ENCODE results near the gene TRIM44. TPM values are rescaled to one million over a fixed set of nuclear protein-coding genes. Genes with fewer than 3 reads are reported as not detected.

Gene TRIM44
- 21.5 TPM for polyA plus RNA-seq (2012; ENCODE audit: low read depth, missing spikeins)

- DNase-seq (ENCODE audit: insufficient read length, low spot score) (peak; percentile 74), FAIRE-seq (peak; percentile 93)
These were observed at the start of gene TRIM44 for GRCh38 chr11:35662649-35663407. Gene TRIM44 (plus strand): TSS chr11:35662775. CDS start chr11:35663112, 337 bp downstream.

GRCh38 chr11:35614939-35615569 lies 47.5 kb upstream of the TRIM44 start:
- DNase-seq (ENCODE audit: insufficient read length, low spot score) (no peak), FAIRE-seq (no peak)

More at GRCh38 chr11:35662649-35663407, at the start of gene TRIM44:
- TF ChIP-seq SPI1 (IDR thresholded peaks at IDR 0.05; ENCODE audit: low read depth, low read length) (0 out of 2 replicates have a peak, but pooled peaks have one; percentile 11), TAF1 (IDR thresholded peaks at IDR 0.05; ENCODE audit: low read depth, low read length) (no peak), POLR2AphosphoS5 (IDR thresholded peaks at IDR 0.05; ENCODE audit: low read depth, low read length) (0 out of 2 replicates have a peak, but pooled peaks have one; percentile 16), PAX5 (IDR thresholded peaks at IDR 0.05; ENCODE audit: insufficient read depth, low read length, severe bottlenecking) (no peak), POLR2A (IDR thresholded peaks at IDR 0.05; ENCODE audit: low read depth, low read length) (peak; percentile 37; the same call in 1 of the 2 replicates), POU2F2 (IDR thresholded peaks at IDR 0.05; ENCODE audit: low read depth, low read length) (no peak)

GRCh38 chr11:35615921-35616900 lies 46.4 kb upstream of the TRIM44 start:
- DNase-seq (ENCODE audit: insufficient read length, low spot score) (no peak), FAIRE-seq (peak; percentile 60)
- TF ChIP-seq POLR2A (IDR thresholded peaks at IDR 0.05; ENCODE audit: low read depth, low read length) (no peak), POU2F2 (IDR thresholded peaks at IDR 0.05; ENCODE audit: low read depth, low read length) (no peak), PAX5 (IDR thresholded peaks at IDR 0.05; ENCODE audit: insufficient read depth, low read length, severe bottlenecking) (no peak), TAF1 (IDR thresholded peaks at IDR 0.05; ENCODE audit: low read depth, low read length) (no peak), POLR2AphosphoS5 (IDR thresholded peaks at IDR 0.05; ENCODE audit: low read depth, low read length) (no peak), SPI1 (IDR thresholded peaks at IDR 0.05; ENCODE audit: low read depth, low read length) (no peak)

More at GRCh38 chr11:35614939-35615569, 47.5 kb upstream of the TRIM44 start:
- no peak for TF ChIP-seq POLR2AphosphoS5 (IDR thresholded peaks at IDR 0.05; ENCODE audit: low read depth, low read length)
- no peak for TF ChIP-seq POLR2A (IDR thresholded peaks at IDR 0.05; ENCODE audit: low read depth, low read length)
- no peak for TF ChIP-seq SPI1 (IDR thresholded peaks at IDR 0.05; ENCODE audit: low read depth, low read length)
- no peak for TF ChIP-seq PAX5 (IDR thresholded peaks at IDR 0.05; ENCODE audit: insufficient read depth, low read length, severe bottlenecking)
- no peak for TF ChIP-seq POU2F2 (IDR thresholded peaks at IDR 0.05; ENCODE audit: low read depth, low read length)
- no peak for TF ChIP-seq TAF1 (IDR thresholded peaks at IDR 0.05; ENCODE audit: low read depth, low read length)

- no peak for DNase-seq (ENCODE audit: insufficient read length, low spot score)
- FAIRE-seq, result no peak
- no peak for TF ChIP-seq POU2F2 (IDR thresholded peaks at IDR 0.05; ENCODE audit: low read depth, low read length)
- TF ChIP-seq PAX5 (IDR thresholded peaks at IDR 0.05; ENCODE audit: insufficient read depth, low read length, severe bottlenecking), result no peak
- no peak for TF ChIP-seq TAF1 (IDR thresholded peaks at IDR 0.05; ENCODE audit: low read depth, low read length)
These were observed 45.3 kb upstream of the TRIM44 start for GRCh38 chr11:35617316-35617686.

GRCh38 chr11:35617687-35618496 lies 44.7 kb upstream of the TRIM44 start, which contains the start of gene FJX1:
Gene FJX1 (plus strand): TSS chr11:35618460. CDS start chr11:35618637, 177 bp downstream.
- FAIRE-seq (peak; percentile 63), DNase-seq (ENCODE audit: insufficient read length, low spot score) (peak; percentile 72)
- TF ChIP-seq SPI1 (IDR thresholded peaks at IDR 0.05; ENCODE audit: low read depth, low read length) (0 out of 2 replicates have a peak, but pooled peaks have one; percentile 1), POLR2A (IDR thresholded peaks at IDR 0.05; ENCODE audit: low read depth, low read length) (no peak)

GRCh38 chr11:35618497-35619115 lies 44.0 kb upstream of the TRIM44 start:
- TF ChIP-seq PAX5 (IDR thresholded peaks at IDR 0.05; ENCODE audit: insufficient read depth, low read length, severe bottlenecking) (no peak), TAF1 (IDR thresholded peaks at IDR 0.05; ENCODE audit: low read depth, low read length) (no peak), POU2F2 (IDR thresholded peaks at IDR 0.05; ENCODE audit: low read depth, low read length) (no peak), POLR2A (IDR thresholded peaks at IDR 0.05; ENCODE audit: low read depth, low read length) (no peak)
- no peak for FAIRE-seq
- peak; percentile 47 for DNase-seq (ENCODE audit: insufficient read length, low spot score)

- no peak for TF ChIP-seq SPI1 (IDR thresholded peaks at IDR 0.05; ENCODE audit: low read depth, low read length)
- no peak for TF ChIP-seq POLR2A (IDR thresholded peaks at IDR 0.05; ENCODE audit: low read depth, low read length)
- no peak for TF ChIP-seq TAF1 (IDR thresholded peaks at IDR 0.05; ENCODE audit: low read depth, low read length)
- TF ChIP-seq POLR2AphosphoS5 (IDR thresholded peaks at IDR 0.05; ENCODE audit: low read depth, low read length), result no peak
- no peak for TF ChIP-seq POU2F2 (IDR thresholded peaks at IDR 0.05; ENCODE audit: low read depth, low read length)
- TF ChIP-seq PAX5 (IDR thresholded peaks at IDR 0.05; ENCODE audit: insufficient read depth, low read length, severe bottlenecking), result no peak
- peak; percentile 45 for DNase-seq (ENCODE audit: insufficient read length, low spot score)
- peak; percentile 86 for FAIRE-seq
These were observed 43.3 kb upstream of the TRIM44 start for GRCh38 chr11:35619116-35619854.

Data from GM12891 (cell line).